ENCODE measurements around the gene PAIP2B. TPM values are rescaled to one million over a fixed set of nuclear protein-coding genes. Genes with fewer than 3 reads are reported as not detected.
"Not testable (repeated sequence)": the region's sequence is repeated elsewhere in the genome, so short reads cannot be mapped to it uniquely, and the experiment has no call there.

PAIP2B gene
- total and polyA plus RNA-seq, 2 of the 13 experiments (the other 11 are each of a cell fraction or from before 2014, with no cell fraction given): 0.16 to 0.29 TPM

DNA sequence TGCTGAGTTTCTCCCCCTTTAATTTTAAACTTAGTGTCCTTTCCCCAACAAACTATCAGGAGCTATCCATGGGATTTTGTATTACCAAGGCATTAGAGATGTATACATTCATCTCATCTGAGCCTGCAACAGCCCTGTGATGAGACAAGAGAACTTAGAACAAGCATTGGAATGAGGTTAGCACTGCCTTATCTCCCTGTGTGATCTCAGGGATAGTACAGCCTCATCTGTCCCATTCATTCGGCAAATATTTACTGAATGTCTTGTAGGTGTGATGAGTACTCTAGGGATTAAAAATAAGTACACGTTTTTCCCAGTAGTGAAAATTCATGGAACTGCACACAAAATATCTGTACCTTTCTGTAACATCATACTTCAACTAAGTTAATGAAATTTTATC is 45.6 kb downstream of the PAIP2B start:
- FAIRE-seq: no peak
- no peak for ATAC-seq
- Histone ChIP-seq H3K9me3 (ENCODE audit: low read length) (no peaks in the 10 kb centered on the region), H3K27me3 (ENCODE audit: control insufficient read depth in 1 of 2, insufficient read depth in 2 of 2, low read length in 2 of 2) (peaks cover 2 to 18% of the 10 kb centered on the region in 2 experiments; a peak in 2 of 5 replicates), H4K20me1 (ENCODE audit: insufficient read depth, low read length) (no peaks in the 10 kb centered on the region), H3K27ac (ENCODE audit: extremely low read length, insufficient read depth, low read length) (no peak overlapping the region), H3K79me2 (ENCODE audit: insufficient read depth, low read length) (no peaks in the 10 kb centered on the region), H3K4me3 (replicated peaks in 1 of 3; ENCODE audit: insufficient read depth in 1 of 3, low read depth in 2 of 3, low read length in 3 of 3) (no peak overlapping the region), H3K4me2 (ENCODE audit: low read depth, low read length) (no peak overlapping the region), H3K4me1 (ENCODE audit: insufficient read depth, low read length) (no peaks in the 10 kb centered on the region), H3K36me3 (replicated peaks in 1 of 2; ENCODE audit: control insufficient read depth in 1 of 2, insufficient read depth in 2 of 2, low read length in 2 of 2) (no peaks in the 10 kb centered on the region), H3K9ac (ENCODE audit: insufficient read depth, low read depth, low read length) (no peak overlapping the region), H2AFZ (ENCODE audit: low read length) (no peak overlapping the region)
- peak; percentile 18 for DNase-seq (ENCODE audit: low spot score)
- CTCF ChIA-PET (ENCODE audit: low intra/inter-chr PET ratio, low total read pairs): no interaction called here
- 4% methylated on average over 2 of the region's 2 CpGs for WGBS (ENCODE audit: low lambda C conversion rate)
- intact Hi-C loops (cut with micrococcal nuclease; ENCODE audit: unreplicated experiment) (no loop called here), in situ Hi-C loops (cut with HindIII; ENCODE audit: extremely low pct_ligation_motif_present, low pct_unique_long_range_greater_than_20kb) (no loop called here)
- BruUV-seq (replicated peaks): no TSS peak
- TF ChIP-seq NFYC (CRISPR knock-in tag; IDR thresholded peaks at IDR 0.05) (no peak), ZNF232 (CRISPR knock-in tag; IDR thresholded peaks at IDR 0.05; ENCODE audit: borderline replicate concordance) (no peak), IRX3 (CRISPR knock-in tag; IDR thresholded peaks at IDR 0.05; ENCODE audit: borderline replicate concordance, low read depth) (no peak), HDAC1 (CRISPR knock-in tag; IDR thresholded peaks at IDR 0.05) (no peak), HNRNPLL (IDR thresholded peaks at IDR 0.05; ENCODE audit: low read depth, low read length, poor library complexity, severe bottlenecking) (no peak), ZFP82 (CRISPR knock-in tag; IDR thresholded peaks at IDR 0.05; ENCODE audit: borderline replicate concordance) (no peak), DMAP1 (CRISPR knock-in tag; IDR thresholded peaks at IDR 0.05) (no peak), NFKB2 (CRISPR knock-in tag; IDR thresholded peaks at IDR 0.05; ENCODE audit: borderline replicate concordance) (no peak), HOXA3 (CRISPR knock-in tag; IDR thresholded peaks at IDR 0.05) (no peak)
- TF ChIP-seq, protein P1, sequence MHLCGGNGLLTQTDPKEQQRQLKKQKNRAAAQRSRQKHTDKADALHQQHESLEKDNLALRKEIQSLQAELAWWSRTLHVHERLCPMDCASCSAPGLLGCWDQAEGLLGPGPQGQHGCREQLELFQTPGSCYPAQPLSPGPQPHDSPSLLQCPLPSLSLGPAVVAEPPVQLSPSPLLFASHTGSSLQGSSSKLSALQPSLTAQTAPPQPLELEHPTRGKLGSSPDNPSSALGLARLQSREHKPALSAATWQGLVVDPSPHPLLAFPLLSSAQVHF (CRISPR knock-in tag; IDR thresholded peaks at IDR 0.05): no peak
- TF ChIP-seq, protein P2, sequence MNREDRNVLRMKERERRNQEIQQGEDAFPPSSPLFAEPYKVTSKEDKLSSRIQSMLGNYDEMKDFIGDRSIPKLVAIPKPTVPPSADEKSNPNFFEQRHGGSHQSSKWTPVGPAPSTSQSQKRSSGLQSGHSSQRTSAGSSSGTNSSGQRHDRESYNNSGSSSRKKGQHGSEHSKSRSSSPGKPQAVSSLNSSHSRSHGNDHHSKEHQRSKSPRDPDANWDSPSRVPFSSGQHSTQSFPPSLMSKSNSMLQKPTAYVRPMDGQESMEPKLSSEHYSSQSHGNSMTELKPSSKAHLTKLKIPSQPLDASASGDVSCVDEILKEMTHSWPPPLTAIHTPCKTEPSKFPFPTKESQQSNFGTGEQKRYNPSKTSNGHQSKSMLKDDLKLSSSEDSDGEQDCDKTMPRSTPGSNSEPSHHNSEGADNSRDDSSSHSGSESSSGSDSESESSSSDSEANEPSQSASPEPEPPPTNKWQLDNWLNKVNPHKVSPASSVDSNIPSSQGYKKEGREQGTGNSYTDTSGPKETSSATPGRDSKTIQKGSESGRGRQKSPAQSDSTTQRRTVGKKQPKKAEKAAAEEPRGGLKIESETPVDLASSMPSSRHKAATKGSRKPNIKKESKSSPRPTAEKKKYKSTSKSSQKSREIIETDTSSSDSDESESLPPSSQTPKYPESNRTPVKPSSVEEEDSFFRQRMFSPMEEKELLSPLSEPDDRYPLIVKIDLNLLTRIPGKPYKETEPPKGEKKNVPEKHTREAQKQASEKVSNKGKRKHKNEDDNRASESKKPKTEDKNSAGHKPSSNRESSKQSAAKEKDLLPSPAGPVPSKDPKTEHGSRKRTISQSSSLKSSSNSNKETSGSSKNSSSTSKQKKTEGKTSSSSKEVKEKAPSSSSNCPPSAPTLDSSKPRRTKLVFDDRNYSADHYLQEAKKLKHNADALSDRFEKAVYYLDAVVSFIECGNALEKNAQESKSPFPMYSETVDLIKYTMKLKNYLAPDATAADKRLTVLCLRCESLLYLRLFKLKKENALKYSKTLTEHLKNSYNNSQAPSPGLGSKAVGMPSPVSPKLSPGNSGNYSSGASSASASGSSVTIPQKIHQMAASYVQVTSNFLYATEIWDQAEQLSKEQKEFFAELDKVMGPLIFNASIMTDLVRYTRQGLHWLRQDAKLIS (CRISPR knock-in tag; IDR thresholded peaks at IDR 0.05): no peak
- TF ChIP-seq, protein P3, sequence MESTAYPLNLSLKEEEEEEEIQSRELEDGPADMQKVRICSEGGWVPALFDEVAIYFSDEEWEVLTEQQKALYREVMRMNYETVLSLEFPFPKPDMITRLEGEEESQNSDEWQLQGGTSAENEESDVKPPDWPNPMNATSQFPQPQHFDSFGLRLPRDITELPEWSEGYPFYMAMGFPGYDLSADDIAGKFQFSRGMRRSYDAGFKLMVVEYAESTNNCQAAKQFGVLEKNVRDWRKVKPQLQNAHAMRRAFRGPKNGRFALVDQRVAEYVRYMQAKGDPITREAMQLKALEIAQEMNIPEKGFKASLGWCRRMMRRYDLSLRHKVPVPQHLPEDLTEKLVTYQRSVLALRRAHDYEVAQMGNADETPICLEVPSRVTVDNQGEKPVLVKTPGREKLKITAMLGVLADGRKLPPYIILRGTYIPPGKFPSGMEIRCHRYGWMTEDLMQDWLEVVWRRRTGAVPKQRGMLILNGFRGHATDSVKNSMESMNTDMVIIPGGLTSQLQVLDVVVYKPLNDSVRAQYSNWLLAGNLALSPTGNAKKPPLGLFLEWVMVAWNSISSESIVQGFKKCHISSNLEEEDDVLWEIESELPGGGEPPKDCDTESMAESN (CRISPR knock-in tag; conservative IDR thresholded peaks at IDR 0.05): no peak
- TF ChIP-seq, protein P4, sequence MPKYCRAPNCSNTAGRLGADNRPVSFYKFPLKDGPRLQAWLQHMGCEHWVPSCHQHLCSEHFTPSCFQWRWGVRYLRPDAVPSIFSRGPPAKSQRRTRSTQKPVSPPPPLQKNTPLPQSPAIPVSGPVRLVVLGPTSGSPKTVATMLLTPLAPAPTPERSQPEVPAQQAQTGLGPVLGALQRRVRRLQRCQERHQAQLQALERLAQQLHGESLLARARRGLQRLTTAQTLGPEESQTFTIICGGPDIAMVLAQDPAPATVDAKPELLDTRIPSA (CRISPR knock-in tag; IDR thresholded peaks at IDR 0.05; ENCODE audit: borderline replicate concordance): no peak
- POLR2A ChIA-PET: no interaction called here

DNA sequence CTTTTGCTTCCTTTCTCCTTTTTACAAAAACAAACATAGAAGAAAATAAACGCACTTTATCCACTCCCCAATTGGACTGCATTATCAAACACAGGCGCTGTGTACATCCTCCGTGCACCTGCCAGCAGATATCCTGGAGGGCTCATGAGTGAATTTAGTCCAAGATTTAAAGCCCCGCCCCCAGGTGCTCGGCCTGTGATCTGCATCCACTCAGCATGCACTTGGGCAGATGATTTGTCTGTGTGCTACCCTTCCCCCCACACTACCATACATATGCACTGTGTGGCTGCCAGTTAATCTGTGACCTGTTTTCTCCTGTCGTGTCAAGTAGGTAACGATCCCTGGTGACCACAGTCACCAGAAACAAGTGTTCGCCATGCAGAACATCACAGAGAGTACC is 48.1 kb downstream of the PAIP2B start:
- POLR2A ChIA-PET; CTCF ChIA-PET (ENCODE audit: low intra/inter-chr PET ratio, low total read pairs); BruUV-seq (replicated peaks); DNase-seq (ENCODE audit: low spot score); H3K27ac ChIP-seq (ENCODE audit: extremely low read length, insufficient read depth, low read length); intact Hi-C loops (cut with micrococcal nuclease; ENCODE audit: unreplicated experiment); ATAC-seq; in situ Hi-C loops (cut with HindIII; ENCODE audit: extremely low pct_ligation_motif_present, low pct_unique_long_range_greater_than_20kb); H3K4me3 ChIP-seq (replicated peaks in 1 of 3; ENCODE audit: insufficient read depth in 1 of 3, low read depth in 2 of 3, low read length in 3 of 3); FAIRE-seq; H3K79me2 ChIP-seq (ENCODE audit: insufficient read depth, low read length); H2AFZ ChIP-seq (ENCODE audit: low read length); H4K20me1 ChIP-seq (ENCODE audit: insufficient read depth, low read length); H3K9me3 ChIP-seq (ENCODE audit: low read length); H3K36me3 ChIP-seq (replicated peaks in 1 of 2; ENCODE audit: control insufficient read depth in 1 of 2, insufficient read depth in 2 of 2, low read length in 2 of 2); H3K9ac ChIP-seq (ENCODE audit: insufficient read depth, low read depth, low read length); H3K4me1 ChIP-seq (ENCODE audit: insufficient read depth, low read length); H3K4me2 ChIP-seq (ENCODE audit: low read depth, low read length): not testable (repeated sequence)
- WGBS (ENCODE audit: low lambda C conversion rate): 25% methylated on average over 8 of the region's 8 CpGs
- H3K27me3 ChIP-seq (ENCODE audit: control insufficient read depth in 1 of 2, insufficient read depth in 2 of 2, low read length in 2 of 2): peaks cover 4 to 27% of the 10 kb centered on the region in 2 experiments; a peak in 3 of 5 replicates
